Measurements from ENCODE around the gene TSC22D1.

DNA sequence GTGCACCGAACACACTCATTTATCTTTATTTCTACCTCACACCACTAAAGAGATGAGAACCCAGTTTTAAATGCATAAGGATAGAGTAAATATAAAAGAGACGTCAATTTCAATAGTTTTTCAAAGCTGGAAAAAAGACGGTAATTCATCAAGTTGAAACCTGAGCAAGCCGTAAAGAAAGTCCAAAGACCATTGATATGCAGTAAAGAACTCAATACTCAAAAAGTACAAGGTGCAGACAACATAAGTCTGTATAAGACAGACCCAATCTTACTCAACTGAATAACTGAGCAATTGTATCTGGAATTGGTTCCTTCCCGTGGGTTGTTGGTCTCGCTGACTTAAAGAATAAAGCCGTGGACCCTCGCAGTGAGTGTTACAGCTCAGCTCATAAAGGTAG, 120.4 kb downstream of the TSC22D1 start:
- TF ChIP-seq, protein P1, sequence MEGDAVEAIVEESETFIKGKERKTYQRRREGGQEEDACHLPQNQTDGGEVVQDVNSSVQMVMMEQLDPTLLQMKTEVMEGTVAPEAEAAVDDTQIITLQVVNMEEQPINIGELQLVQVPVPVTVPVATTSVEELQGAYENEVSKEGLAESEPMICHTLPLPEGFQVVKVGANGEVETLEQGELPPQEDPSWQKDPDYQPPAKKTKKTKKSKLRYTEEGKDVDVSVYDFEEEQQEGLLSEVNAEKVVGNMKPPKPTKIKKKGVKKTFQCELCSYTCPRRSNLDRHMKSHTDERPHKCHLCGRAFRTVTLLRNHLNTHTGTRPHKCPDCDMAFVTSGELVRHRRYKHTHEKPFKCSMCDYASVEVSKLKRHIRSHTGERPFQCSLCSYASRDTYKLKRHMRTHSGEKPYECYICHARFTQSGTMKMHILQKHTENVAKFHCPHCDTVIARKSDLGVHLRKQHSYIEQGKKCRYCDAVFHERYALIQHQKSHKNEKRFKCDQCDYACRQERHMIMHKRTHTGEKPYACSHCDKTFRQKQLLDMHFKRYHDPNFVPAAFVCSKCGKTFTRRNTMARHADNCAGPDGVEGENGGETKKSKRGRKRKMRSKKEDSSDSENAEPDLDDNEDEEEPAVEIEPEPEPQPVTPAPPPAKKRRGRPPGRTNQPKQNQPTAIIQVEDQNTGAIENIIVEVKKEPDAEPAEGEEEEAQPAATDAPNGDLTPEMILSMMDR (IDR thresholded peaks at IDR 0.05), result no peak
- TF ChIP-seq POLR2A (IDR thresholded peaks at IDR 0.05) (no peak), EP300 (IDR thresholded peaks at IDR 0.05) (no peak)
